Activated naive CD8-positive, alpha-beta T cell treated with anti-CD3 and anti-CD28 coated beads, Interleukin-2, amount 10 ng/mL, durations not matched to agents 7 days and 5 days (primary cell): ENCODE results near the gene MREG. TPM values are rescaled to one million over a fixed set of nuclear protein-coding genes. Genes with fewer than 3 reads are reported as not detected.
A peak's percentile ranks its signal among the peaks of the same experiment; 100 is the strongest.
"Not testable (repeated sequence)": the region's sequence is repeated elsewhere in the genome, so short reads cannot be mapped to it uniquely, and the experiment has no call there.

Source experiments
- ATAC-seq: fragments of 150-1000 bp; cut with Tn5 transposase; one replicate; pipeline ENCODE4 v1.10.0; 2021; ENCODE audit warnings: low read depth, moderate library complexity
- POLR2A ChIA-PET: fragments of 350-600 bp; sonication (Branson Sonifier 250); formaldehyde crosslinking; loops from one replicate; lab custom pipeline; 2021; ENCODE audit warnings: antibody characterized with exemption; lab: Charles Lee
- DNase-seq: peaks from one replicate; pipeline ENCODE4 v3.0.0; 2021
- H3K27ac Mint-ChIP-seq: one replicate; pipeline ENCODE4 v1.8.0; 2022; ENCODE audit warnings: mild to moderate bottlenecking, mixed read lengths
- H3K27me3 Mint-ChIP-seq: one replicate; pipeline ENCODE4 v1.8.0; 2022; ENCODE audit warnings: mild to moderate bottlenecking, moderate library complexity, mixed read lengths
- H3K36me3 Mint-ChIP-seq: one replicate; pipeline ENCODE4 v1.8.0; 2021; ENCODE audit warnings: mild to moderate bottlenecking, mixed read lengths
- H3K4me1 Mint-ChIP-seq: one replicate; pipeline ENCODE4 v1.8.0; 2021; ENCODE audit warnings: mixed read lengths
- H3K4me3 Mint-ChIP-seq: one replicate; pipeline ENCODE4 v1.8.0; 2022; ENCODE audit warnings: mild to moderate bottlenecking, moderate library complexity, mixed read lengths
- H3K9me3 Mint-ChIP-seq: one replicate; pipeline ENCODE4 v1.8.0; 2021; ENCODE audit warnings: mixed read lengths
- total RNA-seq, 2 experiments: library from RNA; stranded (reverse); gene quantifications; one replicate each; pipeline ENCODE4 v1.2.3, GENCODE V29; 2021

MREG gene
- total RNA-seq, 2 experiments from 2014 or later, result 7.0 to 8.5 TPM

DNA sequence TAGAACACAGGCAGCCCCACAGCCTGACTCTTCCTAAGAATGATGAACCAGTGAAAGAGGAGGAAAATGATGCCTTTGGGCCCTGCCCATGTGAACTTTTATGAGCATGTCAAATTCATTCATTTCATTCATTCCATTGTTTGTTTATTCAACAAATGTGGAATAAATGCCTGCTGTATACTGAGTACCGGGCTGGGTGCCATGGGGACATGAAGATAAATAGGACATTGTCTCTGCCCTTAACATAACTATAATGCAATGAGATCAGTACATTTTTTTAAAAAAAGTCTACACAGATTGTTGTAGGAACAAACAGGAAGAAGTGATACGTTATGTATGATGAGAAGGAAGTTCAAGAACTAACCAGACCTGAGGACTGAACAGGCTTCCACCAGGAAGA lies 14.7 kb downstream of the MREG start:
- Mint-ChIP-seq H3K4me1 (peaks cover 10% of the 10 kb centered on the region), H3K27ac (no peak overlapping the region), H3K27me3 (no peaks in the 10 kb centered on the region), H3K9me3 (peaks cover 1% of the 10 kb centered on the region), H3K36me3 (peaks cover 14% of the 10 kb centered on the region), H3K4me3 (no peak overlapping the region)
- DNase-seq, result no peak
- POLR2A ChIA-PET, result no interaction called here
- ATAC-seq, result no peak

DNA sequence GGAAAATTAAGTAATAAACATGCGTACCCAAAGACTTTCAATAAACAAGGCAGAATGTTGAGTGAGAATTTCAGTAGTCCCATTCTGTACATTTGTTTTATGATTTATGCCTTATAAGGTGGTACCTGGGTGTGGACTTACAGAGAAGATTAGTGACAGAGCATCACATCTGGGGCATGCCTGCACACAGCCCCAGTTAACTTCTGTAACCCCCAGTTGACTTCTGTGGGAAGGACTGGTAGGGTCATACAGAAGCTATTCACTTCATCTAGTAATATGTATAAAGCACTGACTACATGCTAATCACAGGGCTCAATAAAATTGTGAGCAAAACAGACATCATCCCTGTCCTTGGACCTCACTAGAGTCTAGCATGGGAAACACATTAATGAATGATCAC lies 16.1 kb downstream of the MREG start:
- no peak for DNase-seq
- H3K36me3 Mint-ChIP-seq, result peaks cover 26% of the 10 kb centered on the region
- H3K4me1 Mint-ChIP-seq, result peaks cover 4% of the 10 kb centered on the region
- H3K27me3 Mint-ChIP-seq, result no peaks in the 10 kb centered on the region
- no peak for ATAC-seq
- H3K9me3 Mint-ChIP-seq, result peaks cover 3% of the 10 kb centered on the region
- POLR2A ChIA-PET, result no interaction called here
- no peak overlapping the region for H3K27ac Mint-ChIP-seq
- no peak overlapping the region for H3K4me3 Mint-ChIP-seq

DNA sequence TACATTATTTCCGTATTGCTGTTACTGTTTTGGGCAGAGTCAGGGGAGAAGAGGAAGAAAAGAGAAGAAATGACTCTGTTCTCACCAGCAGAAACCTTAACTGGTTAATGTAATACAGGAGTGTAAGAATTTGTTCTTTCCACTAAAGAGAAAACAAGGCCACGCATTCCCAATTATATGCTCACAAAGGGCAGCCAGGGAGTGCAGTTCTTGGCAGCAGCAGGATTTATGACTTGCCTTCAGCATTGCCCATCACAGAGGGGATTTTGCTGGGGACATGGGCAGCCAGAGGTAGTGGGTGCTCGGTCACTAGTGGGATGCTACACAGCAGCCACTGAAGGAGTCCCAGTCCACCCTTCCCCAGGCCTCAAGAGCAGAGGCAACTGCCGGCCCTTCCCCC lies 18.4 kb downstream of the MREG start:
- H3K27me3 Mint-ChIP-seq, result no peaks in the 10 kb centered on the region
- ATAC-seq (no peak), DNase-seq (no peak)
- peaks cover 47% of the 10 kb centered on the region for H3K36me3 Mint-ChIP-seq
- POLR2A ChIA-PET, result no interaction called here
- H3K27ac Mint-ChIP-seq, result no peak overlapping the region
- H3K4me3 Mint-ChIP-seq, result no peak overlapping the region
- H3K4me1 Mint-ChIP-seq, result peaks cover 4% of the 10 kb centered on the region
- peaks cover 17% of the 10 kb centered on the region for H3K9me3 Mint-ChIP-seq

DNA sequence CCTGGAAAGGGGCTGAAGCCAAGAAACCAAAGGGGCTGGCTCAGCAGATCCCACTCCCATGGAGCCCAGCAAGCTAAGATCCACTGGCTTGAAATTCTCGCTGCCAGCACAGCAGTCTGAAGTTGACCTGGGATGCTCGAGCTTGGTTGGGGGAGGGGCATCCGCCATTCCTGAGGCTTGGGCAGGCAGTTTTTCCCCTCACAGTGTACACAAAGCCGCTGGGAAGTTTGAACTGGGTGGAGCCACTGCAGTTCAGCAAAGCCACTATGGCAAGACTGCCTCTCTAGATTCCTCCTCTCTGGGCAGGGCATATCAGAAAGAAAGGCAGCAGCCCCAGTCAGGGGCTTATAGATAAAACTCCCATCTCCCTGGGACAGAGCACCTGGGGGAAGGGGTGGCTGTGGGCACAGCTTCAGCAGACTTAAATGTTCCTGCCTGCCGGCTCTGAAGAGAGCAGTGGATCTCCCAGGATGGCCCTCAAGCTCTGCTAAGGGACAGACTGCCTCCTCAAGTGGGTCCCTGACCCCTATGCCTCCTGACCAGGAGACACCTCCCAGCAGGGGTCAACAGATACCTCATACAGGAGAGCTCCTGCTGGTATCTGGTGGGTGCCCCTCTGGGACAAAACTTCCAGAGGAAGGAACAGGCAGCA lies 24.7 kb downstream of the MREG start:
- POLR2A ChIA-PET, H3K27me3 Mint-ChIP-seq, DNase-seq, ATAC-seq, H3K27ac Mint-ChIP-seq, H3K4me1 Mint-ChIP-seq, H3K4me3 Mint-ChIP-seq: not testable (repeated sequence)
- peaks cover 32% of the 10 kb centered on the region for H3K9me3 Mint-ChIP-seq
- peaks cover 67% of the 10 kb centered on the region for H3K36me3 Mint-ChIP-seq

DNA sequence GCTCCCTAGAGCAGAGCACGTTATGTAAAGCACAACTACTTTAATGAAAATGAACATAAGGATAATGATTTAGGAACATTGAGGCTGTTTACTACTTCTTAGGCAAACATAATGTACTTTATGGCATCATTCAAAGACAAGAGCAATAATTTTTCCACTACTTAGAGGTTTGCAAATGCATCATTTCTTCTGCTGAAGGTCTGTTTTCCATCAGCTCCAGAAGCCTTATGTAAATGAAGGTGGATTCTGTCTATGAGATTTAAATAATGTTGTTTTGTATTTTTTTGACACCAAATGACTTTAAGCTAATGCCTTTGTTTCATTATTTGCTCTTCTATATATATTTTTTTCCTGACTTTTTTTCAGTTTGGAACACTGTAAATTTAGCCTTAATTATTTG lies 28.1 kb downstream of the MREG start:
- DNase-seq, result no peak
- peaks cover 2% of the 10 kb centered on the region for H3K4me1 Mint-ChIP-seq
- no peak overlapping the region for H3K27ac Mint-ChIP-seq
- no peak overlapping the region for H3K4me3 Mint-ChIP-seq
- POLR2A ChIA-PET, result no interaction called here
- no peak for ATAC-seq
- peaks cover 18% of the 10 kb centered on the region for H3K9me3 Mint-ChIP-seq
- H3K36me3 Mint-ChIP-seq, result peaks cover 41% of the 10 kb centered on the region
- no peaks in the 10 kb centered on the region for H3K27me3 Mint-ChIP-seq

DNA sequence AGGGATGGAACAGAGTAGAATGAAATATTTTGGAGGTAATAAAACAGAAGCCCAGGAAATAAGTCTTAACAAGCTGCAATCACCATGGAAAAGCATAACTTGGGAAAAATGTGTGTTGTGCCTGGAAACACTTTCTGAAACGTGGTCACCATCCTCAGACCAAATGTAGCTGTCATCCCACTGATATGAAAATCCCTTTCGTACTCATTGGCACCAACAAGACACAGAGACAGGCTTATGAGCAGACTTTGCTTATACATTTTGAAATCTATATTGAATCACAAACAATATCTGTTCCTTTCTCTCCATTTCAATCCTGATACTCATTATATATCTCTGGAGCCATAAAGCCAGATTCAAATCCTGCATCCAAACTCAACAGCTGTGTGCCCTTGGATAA lies 28.7 kb downstream of the MREG start:
- Mint-ChIP-seq H3K9me3 (peaks cover 15% of the 10 kb centered on the region), H3K27me3 (no peaks in the 10 kb centered on the region), H3K4me1 (peaks cover 5% of the 10 kb centered on the region), H3K36me3 (peaks cover 37% of the 10 kb centered on the region), H3K4me3 (no peak overlapping the region), H3K27ac (no peak overlapping the region)
- ATAC-seq, result no peak
- POLR2A ChIA-PET, result no interaction called here
- DNase-seq, result no peak

DNA sequence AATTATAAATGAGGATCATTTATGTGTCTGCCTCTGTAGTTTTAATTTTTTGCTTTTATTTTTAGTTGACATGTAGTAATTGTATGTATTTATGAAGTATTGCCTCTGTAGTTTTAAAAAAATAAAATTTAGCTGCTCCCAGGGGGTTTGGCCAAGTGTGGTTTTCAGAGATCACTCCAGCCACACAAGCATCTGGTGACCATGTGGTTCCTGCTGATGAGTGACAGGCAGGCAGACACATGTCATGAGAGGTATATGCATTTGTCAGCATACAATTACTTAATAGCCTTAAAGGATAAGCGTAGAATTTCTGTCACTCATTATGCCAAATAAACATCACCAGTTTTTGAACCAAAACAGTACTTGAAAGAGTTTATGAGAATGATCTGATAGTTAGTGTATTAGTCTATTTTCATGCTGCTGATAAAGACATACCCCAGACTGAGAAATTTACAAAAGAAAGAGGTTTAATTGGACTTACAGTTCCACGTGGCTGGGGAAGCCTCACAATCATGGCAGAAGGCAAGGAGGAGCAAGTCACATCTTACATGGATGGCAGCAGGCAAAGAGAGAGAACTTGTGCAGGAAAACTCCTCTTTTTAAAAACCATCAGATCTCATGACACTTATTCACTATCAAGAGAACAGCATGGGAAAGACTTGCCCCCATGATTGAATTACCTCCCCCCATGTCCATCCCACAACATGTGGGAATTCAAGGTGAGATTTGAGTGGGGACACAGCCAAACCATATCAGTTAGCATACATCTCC lies 29.6 kb downstream of the MREG start:
- Mint-ChIP-seq H3K4me1 (peaks cover 9% of the 10 kb centered on the region), H3K27ac (no peak overlapping the region), H3K36me3 (peaks cover 28% of the 10 kb centered on the region), H3K4me3 (no peak overlapping the region), H3K9me3 (peaks cover 9% of the 10 kb centered on the region), H3K27me3 (no peaks in the 10 kb centered on the region)
- ATAC-seq (no peak), DNase-seq (no peak)
- POLR2A ChIA-PET, result no interaction called here

DNA sequence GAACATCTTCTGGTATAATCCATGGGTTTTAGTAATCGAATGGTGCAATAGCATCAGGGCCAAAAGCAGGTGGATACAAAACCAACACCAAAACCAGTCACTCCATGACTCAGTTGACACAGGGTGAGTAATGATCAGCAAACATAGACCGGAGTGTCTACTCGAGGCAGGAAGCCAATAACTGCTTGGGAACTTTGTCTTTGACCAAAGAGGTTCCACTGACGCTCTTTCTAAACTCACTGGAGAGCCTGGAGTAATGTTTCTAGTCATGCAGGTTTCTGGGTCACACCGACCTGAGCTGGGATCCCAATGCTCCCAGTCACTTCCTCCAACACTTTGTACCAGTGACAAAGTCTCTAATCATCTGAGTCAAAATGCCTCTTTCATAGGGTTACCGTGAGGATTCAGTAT lies 30.9 kb downstream of the MREG start:
- Mint-ChIP-seq H3K4me3 (no peak overlapping the region), H3K9me3 (peaks cover 9% of the 10 kb centered on the region), H3K27me3 (no peaks in the 10 kb centered on the region), H3K36me3 (peaks cover 31% of the 10 kb centered on the region), H3K4me1 (peaks cover 9% of the 10 kb centered on the region), H3K27ac (no peak overlapping the region)
- POLR2A ChIA-PET, result no interaction called here
- DNase-seq (no peak), ATAC-seq (no peak)

DNA sequence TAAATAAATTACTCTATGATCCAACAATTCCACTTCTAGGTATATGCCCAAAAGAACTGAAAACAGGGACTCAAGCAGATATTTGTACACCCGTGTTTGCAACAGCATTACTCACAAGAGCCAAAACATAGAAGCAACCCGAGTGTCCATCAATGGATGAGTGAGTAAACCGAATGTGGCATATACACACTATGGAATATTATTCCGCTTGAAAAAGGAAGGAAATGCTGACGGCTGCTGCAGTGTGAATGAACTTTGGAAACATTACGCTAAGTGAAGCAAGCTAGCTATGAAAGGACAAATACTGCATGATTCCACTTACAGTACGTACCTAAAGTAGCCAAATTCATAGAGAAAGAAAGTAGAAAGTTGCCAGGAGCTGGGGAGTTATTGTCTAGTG lies 32.2 kb downstream of the MREG start:
- Mint-ChIP-seq H3K9me3 (peaks cover 6% of the 10 kb centered on the region), H3K36me3 (peaks cover 23% of the 10 kb centered on the region), H3K4me1 (peaks cover 11% of the 10 kb centered on the region), H3K27me3 (no peaks in the 10 kb centered on the region), H3K27ac (no peak overlapping the region), H3K4me3 (no peak overlapping the region)
- no peak for DNase-seq
- POLR2A ChIA-PET, result no interaction called here
- ATAC-seq, result no peak

DNA sequence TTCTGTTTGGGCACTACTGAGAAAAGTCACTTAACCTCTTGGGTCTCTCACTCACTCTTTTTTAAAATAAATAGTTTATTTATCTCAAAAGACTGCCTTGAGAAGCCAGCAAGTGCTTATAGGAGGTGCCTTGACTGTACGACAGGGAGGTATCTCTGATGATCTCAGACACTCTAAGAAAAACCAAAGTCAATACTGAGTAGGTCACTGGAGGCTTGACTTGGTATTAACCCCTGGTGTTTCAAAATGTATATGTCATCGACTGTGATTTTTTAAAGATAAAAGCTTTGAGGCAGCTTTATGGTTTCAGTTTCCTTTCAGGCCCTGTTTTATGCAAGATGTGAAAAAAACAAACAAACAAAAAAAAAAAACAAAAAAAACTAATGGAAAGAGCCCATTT lies 33.7 kb downstream of the MREG start:
- Mint-ChIP-seq H3K27ac (no peak overlapping the region), H3K4me3 (no peak overlapping the region), H3K9me3 (peaks cover 4% of the 10 kb centered on the region), H3K4me1 (peaks cover 11% of the 10 kb centered on the region), H3K36me3 (peaks cover 17% of the 10 kb centered on the region), H3K27me3 (no peaks in the 10 kb centered on the region)
- ATAC-seq (peak; percentile 96), DNase-seq (no peak)
- POLR2A ChIA-PET, result interaction anchor here (1.5 kb wide), 1 partner anchor 11 kb away, joined by 3 read pairs; no protein-coding TSS in a partner anchor

DNA sequence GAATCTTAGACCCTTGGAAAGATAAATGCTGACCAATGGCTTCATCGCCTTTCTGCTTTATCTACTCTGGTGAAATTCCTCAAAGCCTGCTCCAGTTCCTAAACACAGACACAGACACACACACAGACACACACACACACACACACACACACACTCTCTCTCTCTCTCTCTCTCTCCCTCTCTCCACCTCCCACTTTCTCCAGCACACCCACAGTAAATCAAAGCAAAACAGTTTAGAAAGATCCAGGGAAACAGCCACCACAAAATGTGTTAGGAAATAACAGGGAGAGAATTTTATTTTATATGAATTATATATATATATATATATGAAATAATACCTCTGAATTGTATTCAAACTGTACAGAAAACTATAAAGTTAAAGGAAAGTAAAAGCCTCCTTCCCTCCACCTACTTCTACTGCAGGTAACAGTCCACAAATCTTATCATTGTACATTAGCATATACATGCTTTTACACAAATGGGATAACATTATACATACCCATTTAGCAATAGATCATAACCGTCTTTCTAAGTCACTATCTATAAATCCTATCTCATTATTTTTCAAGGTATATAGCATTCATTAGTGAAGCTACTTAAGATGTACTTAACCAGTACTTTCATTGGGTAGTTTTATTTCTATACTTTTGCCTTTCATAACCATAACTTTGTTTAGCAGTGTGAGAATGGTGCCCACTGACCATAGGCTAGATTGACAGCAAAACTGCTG lies 38.5 kb downstream of the MREG start:
- Mint-ChIP-seq H3K27me3 (no peaks in the 10 kb centered on the region), H3K9me3 (peaks cover 3% of the 10 kb centered on the region), H3K4me3 (no peak overlapping the region), H3K4me1 (peaks cover 15% of the 10 kb centered on the region), H3K36me3 (peaks cover 21% of the 10 kb centered on the region), H3K27ac (no peak overlapping the region)
- no peak for DNase-seq
- POLR2A ChIA-PET, result no interaction called here
- no peak for ATAC-seq

DNA sequence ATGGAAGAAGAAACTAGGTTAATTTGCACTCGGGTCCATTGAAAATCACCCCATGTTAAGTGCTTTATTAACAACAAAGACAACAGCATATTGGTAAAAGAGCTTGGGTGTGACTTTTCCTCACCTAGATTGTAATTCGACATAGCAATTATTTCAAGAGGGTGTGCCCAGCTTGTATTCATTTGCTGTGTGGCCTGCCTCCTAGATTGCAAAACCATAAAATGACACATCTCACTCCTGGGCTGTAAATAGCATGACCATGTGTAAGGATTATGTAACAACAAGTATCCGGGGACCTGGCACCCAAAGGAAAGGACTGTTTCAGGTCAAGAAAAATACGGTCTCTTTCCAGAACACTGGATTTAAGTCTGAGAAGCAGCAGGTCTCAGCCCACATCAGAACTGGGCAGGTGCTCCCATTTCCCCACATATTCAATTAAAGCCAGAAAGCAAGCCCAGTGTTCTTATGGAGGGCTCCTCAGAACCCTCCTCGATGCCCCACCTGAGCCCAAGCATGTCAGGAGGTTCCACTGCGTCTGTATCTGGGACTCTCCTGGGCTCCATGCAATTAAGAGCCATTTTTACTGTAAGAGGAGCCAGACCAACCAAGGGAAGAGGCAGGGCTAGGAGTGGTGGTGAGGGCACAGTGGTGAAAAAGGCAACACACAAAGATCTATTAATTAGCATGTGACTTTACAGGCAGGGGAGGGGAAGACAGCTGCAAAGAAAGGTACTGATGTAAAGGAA lies 39.2 kb downstream of the MREG start:
- no peaks in the 10 kb centered on the region for H3K27me3 Mint-ChIP-seq
- peaks cover 11% of the 10 kb centered on the region for H3K4me1 Mint-ChIP-seq
- H3K9me3 Mint-ChIP-seq, result peaks cover 3% of the 10 kb centered on the region
- no peak overlapping the region for H3K27ac Mint-ChIP-seq
- ATAC-seq (no peak), DNase-seq (no peak)
- POLR2A ChIA-PET, result no interaction called here
- peaks cover 21% of the 10 kb centered on the region for H3K36me3 Mint-ChIP-seq
- no peak overlapping the region for H3K4me3 Mint-ChIP-seq

DNA sequence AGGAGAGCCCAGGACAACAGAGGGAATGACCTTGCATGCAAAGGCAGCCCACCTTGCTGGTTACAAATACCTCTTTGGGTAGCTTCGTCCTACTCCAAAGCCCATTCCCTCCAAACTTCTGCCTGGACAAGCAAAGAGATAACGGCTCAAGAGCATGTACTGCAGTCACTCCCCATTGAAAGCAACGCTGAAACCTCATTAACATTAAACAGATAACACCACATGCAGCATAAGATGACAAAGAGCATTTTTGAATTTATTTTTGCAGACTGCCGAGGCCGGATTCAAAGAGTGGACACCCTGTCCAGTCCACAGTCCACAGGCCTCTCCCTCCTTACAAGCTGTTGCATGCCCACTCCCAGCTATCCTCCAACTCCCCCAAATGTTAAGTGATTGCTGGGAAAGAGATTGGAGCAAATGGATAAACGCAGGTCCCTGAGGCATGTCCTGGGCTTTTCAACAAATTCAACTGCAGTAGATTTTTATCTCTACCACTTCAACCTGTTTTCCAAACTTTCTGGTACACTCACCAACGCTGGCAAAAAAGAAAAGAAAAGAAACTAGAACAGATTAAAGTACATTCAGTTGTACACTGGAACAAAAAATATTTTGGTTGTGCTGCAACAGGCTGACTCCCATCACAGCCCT lies 40.1 kb downstream of the MREG start:
- no peaks in the 10 kb centered on the region for H3K27me3 Mint-ChIP-seq
- H3K9me3 Mint-ChIP-seq, result peaks cover 3% of the 10 kb centered on the region
- POLR2A ChIA-PET, result no interaction called here
- peaks cover 20% of the 10 kb centered on the region for H3K36me3 Mint-ChIP-seq
- H3K4me1 Mint-ChIP-seq, result peaks cover 12% of the 10 kb centered on the region
- DNase-seq (no peak), ATAC-seq (no peak)
- no peak overlapping the region for H3K27ac Mint-ChIP-seq
- H3K4me3 Mint-ChIP-seq, result no peak overlapping the region
